Kidney epithelial cell (primary cell): ENCODE results near the gene PARK7. TPM values are rescaled to one million over a fixed set of nuclear protein-coding genes. Genes with fewer than 3 reads are reported as not detected.

Source experiments
- DNase-seq: peaks from one replicate; pipeline ENCODE4 v3.0.0-alpha.2; 2010; ENCODE audit warnings: low read depth
- H3K27me3 ChIP-seq: 2 replicates; pipeline ENCODE4 v1.6.0; 2011; ENCODE audit warnings: low read length; ENCODE audit not compliant: control insufficient read depth, insufficient read depth
- H3K36me3 ChIP-seq: 2 replicates; pipeline ENCODE4 v1.5.1; 2011; ENCODE audit warnings: low read length; ENCODE audit not compliant: control insufficient read depth, insufficient read depth
- H3K4me3 ChIP-seq: 2 replicates; pipeline ENCODE4 v1.5.1; 2011; ENCODE audit warnings: low read depth, mild to moderate bottlenecking, control low read depth, low read length
- CTCF ChIP-seq: IDR thresholded peaks from 2 replicates; pipeline ENCODE4 v1.5.1; 2011; ENCODE audit warnings: mild to moderate bottlenecking, moderate library complexity, low read length, control low read depth, inconsistent platforms; ENCODE audit not compliant: insufficient read depth, poor library complexity, severe bottlenecking
- total RNA-seq: library from RNA; depleted of rRNA; stranded (reverse); fragments of >200 nt; gene quantifications from 2 replicates; pipeline ENCODE4 v1.2.3, GENCODE V29; 2015

The PARK7 gene
- total RNA-seq, 1 donor from 2014 or later = 228 TPM

GRCh38 chr1:8032366-8032910 lies 70.9 kb downstream of the PARK7 start:
- no peaks in the 10 kb centered on the region for H3K36me3 ChIP-seq
- DNase-seq = no peak
- H3K27me3 ChIP-seq = no peaks in the 10 kb centered on the region
- H3K4me3 ChIP-seq = no peak overlapping the region
- TF ChIP-seq CTCF = no peak

GRCh38 chr1:8033322-8033721 lies 71.8 kb downstream of the PARK7 start:
- no peak for TF ChIP-seq CTCF
- DNase-seq = no peak
- Histone ChIP-seq H3K36me3 (no peaks in the 10 kb centered on the region), H3K4me3 (no peak overlapping the region), H3K27me3 (no peaks in the 10 kb centered on the region)

Other genes with a start within 250 kb of the PARK7 start
- gene VAMP3, start 190.4 kb upstream of the PARK7 start, total RNA-seq = 133 TPM in 2 replicates
- 2.9 and 3.8 TPM in 2 replicates for gene PER3, start 177.4 kb upstream of the PARK7 start, total RNA-seq
- gene UTS2, start 108.6 kb upstream of the PARK7 start, total RNA-seq = not detected in 2 replicates
- 4.6 and 5.6 TPM in 2 replicates for gene TNFRSF9, start 20.9 kb upstream of the PARK7 start, total RNA-seq
- gene ERRFI1, start 64.6 kb downstream of the PARK7 start, total RNA-seq = 61.5 and 66.4 TPM in 2 replicates